Measurements from ENCODE around the gene BRD2.

DNA sequence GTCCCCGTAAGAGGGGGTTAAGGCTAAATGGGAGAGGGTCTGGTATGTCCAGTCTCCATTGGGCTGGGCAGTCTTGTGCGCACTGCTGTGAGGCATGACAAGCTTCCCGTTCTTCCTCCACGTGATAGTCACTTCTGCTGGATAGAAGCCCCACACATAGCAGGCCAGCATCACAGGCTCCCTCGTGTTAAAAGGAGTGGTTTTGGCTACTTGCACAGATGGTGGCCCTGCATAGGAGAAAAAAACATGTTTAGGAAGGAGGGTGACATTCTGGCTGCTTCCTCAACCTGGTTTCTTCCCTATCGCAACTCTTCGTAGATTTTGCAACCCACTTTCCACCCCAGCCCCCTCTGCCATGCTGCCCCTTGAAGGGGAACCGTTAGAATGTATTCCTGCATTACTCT is 31.2 kb upstream of the BRD2 start:
- TF ChIP-seq, protein P1, sequence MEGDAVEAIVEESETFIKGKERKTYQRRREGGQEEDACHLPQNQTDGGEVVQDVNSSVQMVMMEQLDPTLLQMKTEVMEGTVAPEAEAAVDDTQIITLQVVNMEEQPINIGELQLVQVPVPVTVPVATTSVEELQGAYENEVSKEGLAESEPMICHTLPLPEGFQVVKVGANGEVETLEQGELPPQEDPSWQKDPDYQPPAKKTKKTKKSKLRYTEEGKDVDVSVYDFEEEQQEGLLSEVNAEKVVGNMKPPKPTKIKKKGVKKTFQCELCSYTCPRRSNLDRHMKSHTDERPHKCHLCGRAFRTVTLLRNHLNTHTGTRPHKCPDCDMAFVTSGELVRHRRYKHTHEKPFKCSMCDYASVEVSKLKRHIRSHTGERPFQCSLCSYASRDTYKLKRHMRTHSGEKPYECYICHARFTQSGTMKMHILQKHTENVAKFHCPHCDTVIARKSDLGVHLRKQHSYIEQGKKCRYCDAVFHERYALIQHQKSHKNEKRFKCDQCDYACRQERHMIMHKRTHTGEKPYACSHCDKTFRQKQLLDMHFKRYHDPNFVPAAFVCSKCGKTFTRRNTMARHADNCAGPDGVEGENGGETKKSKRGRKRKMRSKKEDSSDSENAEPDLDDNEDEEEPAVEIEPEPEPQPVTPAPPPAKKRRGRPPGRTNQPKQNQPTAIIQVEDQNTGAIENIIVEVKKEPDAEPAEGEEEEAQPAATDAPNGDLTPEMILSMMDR (IDR thresholded peaks at IDR 0.05): no peak
- TF ChIP-seq POLR2A (IDR thresholded peaks at IDR 0.05): peak in 1 of 4 donors; percentile 16

Measured in esophagus squamous epithelium (tissue), 4 donors.